T-helper 2 cell treated with Interferon-gamma antibody and Interleukin-4, amounts not matched to agents 100 ng/mL and 5 ng/mL, for 36 hours (primary cell): Measurements from ENCODE around the gene SSBP1. TPM values are rescaled to one million over a fixed set of nuclear protein-coding genes. Genes with fewer than 3 reads are reported as not detected.
"Not testable (repeated sequence)": the region's sequence is repeated elsewhere in the genome, so short reads cannot be mapped to it uniquely, and the experiment has no call there.

Experiments
- intact Hi-C: fragments of 100-400 bp; cut with micrococcal nuclease; formaldehyde crosslinking; loops from one replicate; pipeline ENCODE4 v1.15.1; 2023
- total RNA-seq: library from RNA; stranded (reverse); gene quantifications from 2 replicates; pipeline ENCODE4 v1.2.3, GENCODE V29; 2022

Gene SSBP1
- total RNA-seq, 1 donor from 2014 or later = 179 TPM

GRCh38 chr7:141708351-141708750 lies 29.8 kb upstream of the SSBP1 start, which contains the start of gene WEE2:
WEE2 (plus strand) TSS chr7:141708353; CDS start chr7:141708759, 406 bp downstream.
- intact Hi-C loops = no loop called here

GRCh38 chr7:141709318-141709717 lies 28.8 kb upstream of the SSBP1 start:
- intact Hi-C loops = no loop called here

GRCh38 chr7:141709749-141710148 lies 28.4 kb upstream of the SSBP1 start:
- intact Hi-C loops = no loop called here

- intact Hi-C loops = no loop called here
These were observed 27.9 kb upstream of the SSBP1 start for GRCh38 chr7:141710301-141710700.

- intact Hi-C loops = no loop called here
These were observed 25.4 kb upstream of the SSBP1 start for GRCh38 chr7:141712603-141713255.

- intact Hi-C loops = no loop called here
These were observed 24.3 kb upstream of the SSBP1 start for GRCh38 chr7:141713890-141714289.

- intact Hi-C loops = no loop called here
These were observed 23.6 kb upstream of the SSBP1 start for GRCh38 chr7:141714571-141714970.

- intact Hi-C loops = no loop called here
These were observed 23.1 kb upstream of the SSBP1 start for GRCh38 chr7:141715018-141715417.

- intact Hi-C loops = no loop called here
These were observed 22.1 kb upstream of the SSBP1 start for GRCh38 chr7:141715794-141716689.

- intact Hi-C loops = no loop called here
These were observed 20.7 kb upstream of the SSBP1 start for GRCh38 chr7:141717450-141717849.

- intact Hi-C loops = no loop called here
These were observed 15.6 kb upstream of the SSBP1 start for GRCh38 chr7:141722529-141722928.

- intact Hi-C loops = no loop called here
These were observed 9.1 kb upstream of the SSBP1 start for GRCh38 chr7:141729020-141729419.

GRCh38 chr7:141731476-141732149 lies 6.5 kb upstream of the SSBP1 start:
- intact Hi-C loops = loop anchor here (10.0 kb wide), 1 partner anchor 1037 kb away; the partner anchor contains the start of gene NDUFB2

- intact Hi-C loops = loop anchor here (10.0 kb wide), 1 partner anchor 1042 kb away; the partner anchor contains the start of gene NDUFB2
These were observed 881 bp upstream of the SSBP1 start for GRCh38 chr7:141737118-141737835.

GRCh38 chr7:141738592-141739013 lies 445 bp downstream of the SSBP1 start:
- intact Hi-C loops = loop anchor here (1.0 to 10.0 kb wide), 9 partner anchors 36 to 1260 kb away; partner anchors contain the start of genes AGK, BRAF, DENND11 and MKRN1

- intact Hi-C loops = loop anchor here (2.0 to 10.0 kb wide), 4 partner anchors 48 to 1260 kb away; partner anchors contain the start of genes MKRN1 and NDUFB2
These were observed 1.1 kb downstream of the SSBP1 start for GRCh38 chr7:141739250-141739649.

GRCh38 chr7:141742229-141742628 lies 4.1 kb downstream of the SSBP1 start:
- intact Hi-C loops = no loop called here

GRCh38 chr7:141744131-141744530 lies 6.0 kb downstream of the SSBP1 start:
- intact Hi-C loops = no loop called here

- intact Hi-C loops = no loop called here
These were observed 10.2 kb downstream of the SSBP1 start for GRCh38 chr7:141748396-141748795.

GRCh38 chr7:141751904-141752303 lies 13.7 kb downstream of the SSBP1 start:
- intact Hi-C loops = not testable (repeated sequence)

GRCh38 chr7:141752634-141753033 lies 14.5 kb downstream of the SSBP1 start:
- intact Hi-C loops = no loop called here
